Activated naive CD8-positive, alpha-beta T cell treated with anti-CD3 and anti-CD28 coated beads, Interleukin-2, amount 10 ng/mL, durations not matched to agents 7 days and 5 days (primary cell): ENCODE data around the gene AMBN. TPM values are rescaled to one million over a fixed set of nuclear protein-coding genes. Genes with fewer than 3 reads are reported as not detected.

Source experiments
- ATAC-seq: fragments of 150-1000 bp; cut with Tn5 transposase; one replicate; pipeline ENCODE4 v1.10.0; 2021; ENCODE audit warnings: low read depth, moderate library complexity
- POLR2A ChIA-PET: fragments of 350-600 bp; sonication (Branson Sonifier 250); formaldehyde crosslinking; loops from one replicate; lab custom pipeline; 2021; ENCODE audit warnings: antibody characterized with exemption; lab: Charles Lee
- DNase-seq: peaks from one replicate; pipeline ENCODE4 v3.0.0; 2021
- H3K27ac Mint-ChIP-seq: one replicate; pipeline ENCODE4 v1.8.0; 2022; ENCODE audit warnings: mild to moderate bottlenecking, mixed read lengths
- H3K27me3 Mint-ChIP-seq: one replicate; pipeline ENCODE4 v1.8.0; 2022; ENCODE audit warnings: mild to moderate bottlenecking, moderate library complexity, mixed read lengths
- H3K36me3 Mint-ChIP-seq: one replicate; pipeline ENCODE4 v1.8.0; 2021; ENCODE audit warnings: mild to moderate bottlenecking, mixed read lengths
- H3K4me1 Mint-ChIP-seq: one replicate; pipeline ENCODE4 v1.8.0; 2021; ENCODE audit warnings: mixed read lengths
- H3K4me3 Mint-ChIP-seq: one replicate; pipeline ENCODE4 v1.8.0; 2022; ENCODE audit warnings: mild to moderate bottlenecking, moderate library complexity, mixed read lengths
- H3K9me3 Mint-ChIP-seq: one replicate; pipeline ENCODE4 v1.8.0; 2021; ENCODE audit warnings: mixed read lengths
- total RNA-seq, 2 experiments: library from RNA; stranded (reverse); gene quantifications; one replicate each; pipeline ENCODE4 v1.2.3, GENCODE V29; 2021

Gene AMBN, protein sequence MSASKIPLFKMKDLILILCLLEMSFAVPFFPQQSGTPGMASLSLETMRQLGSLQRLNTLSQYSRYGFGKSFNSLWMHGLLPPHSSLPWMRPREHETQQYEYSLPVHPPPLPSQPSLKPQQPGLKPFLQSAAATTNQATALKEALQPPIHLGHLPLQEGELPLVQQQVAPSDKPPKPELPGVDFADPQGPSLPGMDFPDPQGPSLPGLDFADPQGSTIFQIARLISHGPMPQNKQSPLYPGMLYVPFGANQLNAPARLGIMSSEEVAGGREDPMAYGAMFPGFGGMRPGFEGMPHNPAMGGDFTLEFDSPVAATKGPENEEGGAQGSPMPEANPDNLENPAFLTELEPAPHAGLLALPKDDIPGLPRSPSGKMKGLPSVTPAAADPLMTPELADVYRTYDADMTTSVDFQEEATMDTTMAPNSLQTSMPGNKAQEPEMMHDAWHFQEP
- not detected for total RNA-seq

DNA sequence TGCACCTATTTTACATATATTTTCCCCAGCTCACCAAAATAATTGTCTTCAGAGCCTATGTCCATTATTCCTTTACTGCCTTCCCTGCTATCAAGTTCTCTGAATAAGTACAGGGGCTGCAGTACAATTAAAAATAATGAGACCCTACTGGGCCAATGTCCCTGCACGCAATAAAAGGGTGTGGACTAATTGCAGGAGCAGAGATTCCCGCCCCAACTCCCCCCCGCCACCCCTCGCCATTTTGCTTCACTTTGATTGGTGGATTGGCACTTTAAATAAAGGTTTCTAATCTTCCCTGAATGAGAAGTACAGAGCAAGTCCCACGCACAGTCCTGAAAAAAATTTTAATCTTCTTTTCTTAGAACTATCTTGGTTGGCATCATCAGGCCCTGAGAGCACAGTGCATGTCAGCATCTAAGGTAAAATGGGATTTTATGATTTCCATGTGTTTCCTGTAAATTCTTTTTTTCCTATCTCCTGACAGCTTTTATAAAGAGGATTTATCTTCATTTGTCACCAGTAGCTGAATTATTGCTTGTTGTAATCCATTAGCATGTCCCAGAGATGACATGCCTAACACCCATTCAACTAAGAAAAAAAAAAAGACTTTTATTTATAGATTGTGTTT is at the start of gene AMBN:
Gene AMBN, plus strand, starts transcription at position 302 of the 628 bp plus-strand sequence. Its CDS starts 103 bp downstream, at position 405.
- no peaks in the 10 kb centered on the region for H3K9me3 Mint-ChIP-seq
- no peak within 1 kb of the TSS for H3K4me3 Mint-ChIP-seq
- no peak within 1 kb of the TSS for H3K27ac Mint-ChIP-seq
- no peaks in the 10 kb centered on the region for H3K36me3 Mint-ChIP-seq
- DNase-seq = no peak
- ATAC-seq = no peak
- H3K4me1 Mint-ChIP-seq = no peaks in the 10 kb centered on the region
- H3K27me3 Mint-ChIP-seq = no peaks in the 10 kb centered on the region
- POLR2A ChIA-PET = no interaction called here

DNA sequence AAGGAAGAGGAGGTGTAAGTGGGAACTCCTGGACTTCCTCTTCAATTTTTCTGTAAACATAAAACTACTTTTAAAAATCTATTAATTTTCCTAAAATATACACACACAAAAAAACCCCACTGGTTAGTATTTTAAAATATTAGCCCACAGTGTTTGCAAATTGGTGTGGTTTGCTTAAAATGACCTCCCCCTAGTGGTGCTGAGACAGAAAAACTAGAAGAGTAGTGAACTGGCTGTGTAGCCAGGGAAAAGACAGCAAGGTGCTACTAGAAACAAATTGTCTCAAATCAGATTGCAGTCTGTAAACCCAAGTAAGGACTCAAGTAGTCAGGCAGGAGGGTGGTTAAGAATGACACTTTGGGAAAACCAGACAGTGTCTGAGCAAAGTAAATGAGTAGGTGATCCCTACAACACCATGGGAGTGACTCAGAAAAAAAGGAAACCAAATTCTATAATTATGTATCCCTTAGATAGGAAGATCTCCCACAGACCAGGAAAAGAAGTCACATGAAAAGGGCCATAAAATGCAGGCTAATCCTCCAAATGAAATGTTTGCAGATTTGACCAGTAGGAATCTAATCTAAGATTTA is 47.7 kb upstream of the AMBN start:
- DNase-seq (no peak), ATAC-seq (no peak)
- no peaks in the 10 kb centered on the region for H3K27me3 Mint-ChIP-seq
- no peaks in the 10 kb centered on the region for H3K9me3 Mint-ChIP-seq
- H3K27ac Mint-ChIP-seq = no peak overlapping the region
- no peaks in the 10 kb centered on the region for H3K36me3 Mint-ChIP-seq
- POLR2A ChIA-PET = no interaction called here
- H3K4me1 Mint-ChIP-seq = no peaks in the 10 kb centered on the region
- no peak overlapping the region for H3K4me3 Mint-ChIP-seq

DNA sequence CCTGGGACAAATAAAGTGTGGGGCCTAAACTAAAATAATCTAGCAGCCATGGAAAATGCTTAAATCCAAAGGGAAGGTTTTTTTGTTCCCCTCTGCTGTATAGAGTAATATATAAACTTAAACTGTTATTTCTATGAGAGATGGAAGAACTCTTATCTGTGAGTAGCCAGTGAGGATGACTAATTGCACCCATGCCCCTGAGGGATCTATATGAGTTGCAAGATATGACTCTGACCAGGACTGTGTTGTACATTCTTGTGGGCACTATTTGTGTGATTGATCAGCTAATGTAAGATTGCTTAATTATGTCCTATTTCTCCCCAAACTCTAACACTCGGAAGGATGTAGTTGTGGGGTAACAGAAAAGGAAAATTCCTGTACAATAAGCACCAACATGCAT is 35.2 kb upstream of the AMBN start:
- Mint-ChIP-seq H3K27ac (no peak overlapping the region), H3K27me3 (peaks cover 6% of the 10 kb centered on the region), H3K9me3 (peaks cover 2% of the 10 kb centered on the region), H3K4me3 (no peak overlapping the region), H3K36me3 (no peaks in the 10 kb centered on the region), H3K4me1 (peaks cover 5% of the 10 kb centered on the region)
- ATAC-seq (no peak), DNase-seq (no peak)
- POLR2A ChIA-PET = no interaction called here

DNA sequence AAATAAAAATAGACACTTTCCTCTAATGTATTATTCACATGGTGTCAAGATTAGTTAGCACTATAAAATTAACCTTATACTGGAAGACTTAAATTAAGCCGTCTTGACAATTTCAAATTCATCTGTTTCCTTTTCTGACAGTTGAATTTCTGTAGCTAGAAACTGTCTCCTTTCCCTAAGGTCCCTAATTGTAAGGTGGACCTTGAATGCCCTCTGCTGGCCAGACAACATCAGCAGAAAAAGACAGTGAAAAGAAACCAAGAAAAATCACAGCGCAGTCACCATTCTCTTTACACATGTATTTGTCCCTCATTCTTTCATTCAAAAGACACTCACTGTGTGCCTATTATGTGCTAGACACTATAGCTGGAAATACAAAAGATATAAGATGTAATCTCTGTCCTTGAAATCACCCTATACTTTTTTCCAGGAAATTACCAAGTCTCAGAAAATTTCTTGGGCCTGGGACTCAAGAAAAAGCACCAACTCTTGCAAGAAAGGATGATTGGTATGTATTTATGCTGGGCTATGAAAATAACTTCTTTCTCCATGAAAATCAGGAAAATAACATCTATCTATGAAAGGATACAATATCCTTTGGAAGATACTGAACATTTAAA is 32.7 kb upstream of the AMBN start:
- peaks cover 5% of the 10 kb centered on the region for H3K4me1 Mint-ChIP-seq
- DNase-seq = no peak
- no peak for ATAC-seq
- H3K4me3 Mint-ChIP-seq = no peak overlapping the region
- H3K9me3 Mint-ChIP-seq = no peaks in the 10 kb centered on the region
- peaks cover 2% of the 10 kb centered on the region for H3K27me3 Mint-ChIP-seq
- H3K36me3 Mint-ChIP-seq = no peaks in the 10 kb centered on the region
- H3K27ac Mint-ChIP-seq = no peak overlapping the region
- POLR2A ChIA-PET = no interaction called here

DNA sequence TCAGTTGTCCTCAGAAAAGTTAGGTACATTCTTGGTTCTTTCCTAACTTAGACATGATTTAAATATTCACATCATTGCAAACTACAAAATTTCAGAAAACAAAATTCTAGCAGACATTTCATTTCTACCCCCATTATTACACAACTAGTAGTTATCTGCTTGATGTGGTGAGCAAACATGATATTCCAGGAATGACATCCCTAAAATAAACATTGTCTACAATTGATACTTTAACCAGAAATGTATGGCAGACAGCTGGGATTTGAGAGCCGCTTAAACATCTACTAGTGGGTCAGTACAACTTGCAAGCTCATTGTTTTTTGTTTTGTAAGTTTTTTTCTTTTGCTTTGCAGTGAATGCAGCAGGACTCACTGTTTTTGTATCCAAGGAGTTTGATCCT is 32.1 kb upstream of the AMBN start:
- Mint-ChIP-seq H3K4me3 (no peak overlapping the region), H3K27ac (no peak overlapping the region), H3K36me3 (no peaks in the 10 kb centered on the region), H3K9me3 (no peaks in the 10 kb centered on the region), H3K27me3 (peaks cover 2% of the 10 kb centered on the region), H3K4me1 (peaks cover 5% of the 10 kb centered on the region)
- DNase-seq (no peak), ATAC-seq (no peak)
- POLR2A ChIA-PET = no interaction called here

DNA sequence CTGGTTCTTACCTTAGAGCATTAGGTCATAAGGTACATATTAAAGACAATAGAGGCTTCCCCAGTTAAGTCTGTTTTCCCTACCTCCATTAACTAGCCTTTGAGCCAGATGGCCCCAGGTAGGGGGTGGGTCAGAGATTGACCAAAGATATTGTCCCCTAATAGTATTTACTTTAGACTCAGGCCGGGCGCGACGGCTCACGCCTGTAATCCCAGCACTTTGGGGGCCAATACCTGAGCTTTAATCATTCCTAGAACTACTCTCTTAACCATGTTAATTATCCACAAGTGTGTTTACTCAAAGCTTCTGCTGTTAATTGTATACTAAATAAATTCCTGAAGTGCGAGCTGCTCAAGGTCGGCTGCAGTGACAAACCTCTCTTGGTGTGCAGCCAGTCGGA is 28.0 kb upstream of the AMBN start:
- H3K27me3 Mint-ChIP-seq = peaks cover 6% of the 10 kb centered on the region
- H3K36me3 Mint-ChIP-seq = no peaks in the 10 kb centered on the region
- ATAC-seq (no peak), DNase-seq (no peak)
- no peak overlapping the region for H3K4me3 Mint-ChIP-seq
- no peaks in the 10 kb centered on the region for H3K4me1 Mint-ChIP-seq
- no peaks in the 10 kb centered on the region for H3K9me3 Mint-ChIP-seq
- POLR2A ChIA-PET = no interaction called here
- no peak overlapping the region for H3K27ac Mint-ChIP-seq

DNA sequence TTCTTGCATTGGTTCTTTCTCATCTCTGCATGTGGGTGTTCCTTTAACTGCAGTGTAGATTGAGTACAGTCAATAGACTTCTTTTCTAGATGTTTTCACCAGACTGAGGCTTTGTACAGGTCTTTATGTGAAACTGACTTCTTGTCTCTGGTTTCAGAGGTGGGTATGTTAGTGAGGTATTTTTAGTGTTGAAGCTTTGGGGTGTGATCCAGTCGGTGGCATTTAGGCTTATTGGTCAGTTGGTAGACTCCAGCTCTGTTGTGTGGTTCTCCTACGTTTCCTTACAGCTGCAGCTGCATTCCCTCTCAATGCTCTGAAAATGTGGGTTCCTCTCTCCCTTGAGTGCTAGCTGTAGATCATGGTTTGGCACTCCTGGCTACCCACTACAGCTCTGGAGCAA is 21.3 kb upstream of the AMBN start:
- no peaks in the 10 kb centered on the region for H3K4me1 Mint-ChIP-seq
- no peak overlapping the region for H3K27ac Mint-ChIP-seq
- ATAC-seq = no peak
- no peaks in the 10 kb centered on the region for H3K36me3 Mint-ChIP-seq
- H3K9me3 Mint-ChIP-seq = no peaks in the 10 kb centered on the region
- no peak overlapping the region for H3K4me3 Mint-ChIP-seq
- H3K27me3 Mint-ChIP-seq = peaks cover 11% of the 10 kb centered on the region
- POLR2A ChIA-PET = no interaction called here
- DNase-seq = no peak

DNA sequence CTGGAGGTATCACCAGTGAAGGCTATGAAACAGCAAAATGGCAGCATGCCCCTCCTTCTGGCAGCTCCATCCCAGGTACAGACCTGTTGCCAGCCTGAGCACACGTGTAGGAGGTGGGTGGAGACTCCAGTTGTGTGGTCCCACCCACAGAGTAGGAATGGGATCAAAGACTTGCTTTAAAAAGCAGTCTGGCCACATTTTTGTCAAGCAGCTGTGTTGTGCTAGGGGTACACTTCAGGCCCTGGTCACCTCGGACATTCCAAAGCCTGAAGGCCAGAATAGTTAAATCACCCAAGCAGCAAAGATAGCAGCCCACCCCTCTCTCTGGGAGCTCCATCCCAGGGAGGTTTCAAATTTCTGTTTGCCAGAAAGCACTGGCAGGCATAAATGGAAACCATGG is 20.3 kb upstream of the AMBN start:
- no peak for DNase-seq
- H3K4me1 Mint-ChIP-seq = no peaks in the 10 kb centered on the region
- POLR2A ChIA-PET = no interaction called here
- H3K4me3 Mint-ChIP-seq = no peak overlapping the region
- H3K36me3 Mint-ChIP-seq = no peaks in the 10 kb centered on the region
- no peak overlapping the region for H3K27ac Mint-ChIP-seq
- H3K27me3 Mint-ChIP-seq = peaks cover 11% of the 10 kb centered on the region
- H3K9me3 Mint-ChIP-seq = no peaks in the 10 kb centered on the region
- no peak for ATAC-seq

DNA sequence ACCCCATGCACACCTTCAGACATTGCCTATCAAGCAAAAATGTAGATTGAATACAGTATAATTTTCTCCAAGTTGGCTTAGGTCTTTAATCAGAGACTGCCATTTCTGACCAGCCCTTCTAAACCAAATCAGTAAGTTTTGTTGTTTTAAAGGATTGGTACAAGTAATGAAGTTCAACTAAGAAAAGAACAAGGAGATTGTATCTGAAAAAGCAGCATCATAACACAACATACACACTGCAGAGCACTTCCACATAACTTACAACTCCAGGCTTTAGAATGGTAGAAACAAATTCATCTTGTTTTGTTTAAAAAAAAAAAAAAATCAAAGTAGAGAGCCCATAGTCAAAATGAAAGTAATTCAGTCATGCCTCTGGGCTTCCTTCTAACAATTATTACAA is 16.1 kb upstream of the AMBN start:
- H3K4me3 Mint-ChIP-seq = no peak overlapping the region
- H3K27ac Mint-ChIP-seq = no peak overlapping the region
- no peak for ATAC-seq
- H3K9me3 Mint-ChIP-seq = no peaks in the 10 kb centered on the region
- POLR2A ChIA-PET = no interaction called here
- no peaks in the 10 kb centered on the region for H3K36me3 Mint-ChIP-seq
- peaks cover 3% of the 10 kb centered on the region for H3K27me3 Mint-ChIP-seq
- DNase-seq = no peak
- no peaks in the 10 kb centered on the region for H3K4me1 Mint-ChIP-seq

DNA sequence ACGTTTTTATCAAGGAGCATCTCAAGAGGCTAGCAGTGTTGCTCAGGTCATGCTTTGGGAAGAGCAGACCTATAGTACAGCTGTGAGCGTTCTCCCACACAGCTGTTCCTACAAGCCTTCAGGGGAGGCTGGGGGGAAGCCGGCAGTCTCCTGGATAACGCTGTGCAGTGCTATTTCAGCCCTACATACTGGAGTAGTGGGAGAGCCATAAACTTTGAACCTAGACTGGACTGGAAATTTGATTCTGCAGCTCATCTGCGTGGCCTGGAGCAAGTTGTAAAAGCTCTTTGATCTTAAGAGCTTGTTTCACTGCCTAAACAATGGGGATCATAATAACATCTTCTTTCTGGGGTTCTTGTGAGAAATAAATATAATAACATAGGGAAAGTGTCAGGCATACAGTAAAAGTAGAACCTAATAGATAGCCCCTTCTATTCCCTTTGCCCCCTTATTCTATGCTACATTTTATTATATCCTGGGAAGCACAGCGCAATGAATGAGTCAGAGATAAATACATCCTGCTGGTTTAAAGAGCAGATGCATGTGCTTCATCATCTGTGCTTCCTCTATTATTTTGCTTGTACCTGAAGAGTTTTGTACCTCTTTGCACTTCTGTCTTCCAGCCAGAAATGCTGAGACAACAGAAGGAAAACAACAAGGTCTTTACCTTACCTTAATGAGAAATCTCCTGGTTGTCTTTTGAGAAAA is 14.7 kb upstream of the AMBN start:
- Mint-ChIP-seq H3K4me3 (no peak overlapping the region), H3K4me1 (no peaks in the 10 kb centered on the region), H3K36me3 (no peaks in the 10 kb centered on the region), H3K27me3 (peaks cover 2% of the 10 kb centered on the region), H3K9me3 (no peaks in the 10 kb centered on the region), H3K27ac (no peak overlapping the region)
- DNase-seq (no peak), ATAC-seq (no peak)
- POLR2A ChIA-PET = no interaction called here

DNA sequence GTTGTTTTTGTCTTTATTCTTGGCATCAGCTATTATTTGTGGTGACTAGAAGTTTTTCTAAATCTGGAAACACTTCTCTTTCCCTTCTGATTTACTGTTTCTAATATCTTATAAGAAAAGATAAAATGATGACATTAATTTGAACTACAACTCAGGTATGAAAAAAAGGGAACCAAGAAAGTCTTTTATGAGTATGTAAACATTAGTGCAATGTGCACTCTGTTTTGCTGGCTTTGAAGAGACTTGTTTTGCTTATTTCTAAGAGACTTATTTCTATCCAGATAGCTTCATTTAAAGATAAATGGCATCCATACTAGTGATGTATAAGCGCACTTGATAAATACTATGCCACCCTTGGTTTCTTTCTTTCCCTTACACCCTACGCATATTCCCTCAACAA is 10.1 kb upstream of the AMBN start:
- H3K27ac Mint-ChIP-seq = no peak overlapping the region
- no peaks in the 10 kb centered on the region for H3K36me3 Mint-ChIP-seq
- POLR2A ChIA-PET = no interaction called here

DNA sequence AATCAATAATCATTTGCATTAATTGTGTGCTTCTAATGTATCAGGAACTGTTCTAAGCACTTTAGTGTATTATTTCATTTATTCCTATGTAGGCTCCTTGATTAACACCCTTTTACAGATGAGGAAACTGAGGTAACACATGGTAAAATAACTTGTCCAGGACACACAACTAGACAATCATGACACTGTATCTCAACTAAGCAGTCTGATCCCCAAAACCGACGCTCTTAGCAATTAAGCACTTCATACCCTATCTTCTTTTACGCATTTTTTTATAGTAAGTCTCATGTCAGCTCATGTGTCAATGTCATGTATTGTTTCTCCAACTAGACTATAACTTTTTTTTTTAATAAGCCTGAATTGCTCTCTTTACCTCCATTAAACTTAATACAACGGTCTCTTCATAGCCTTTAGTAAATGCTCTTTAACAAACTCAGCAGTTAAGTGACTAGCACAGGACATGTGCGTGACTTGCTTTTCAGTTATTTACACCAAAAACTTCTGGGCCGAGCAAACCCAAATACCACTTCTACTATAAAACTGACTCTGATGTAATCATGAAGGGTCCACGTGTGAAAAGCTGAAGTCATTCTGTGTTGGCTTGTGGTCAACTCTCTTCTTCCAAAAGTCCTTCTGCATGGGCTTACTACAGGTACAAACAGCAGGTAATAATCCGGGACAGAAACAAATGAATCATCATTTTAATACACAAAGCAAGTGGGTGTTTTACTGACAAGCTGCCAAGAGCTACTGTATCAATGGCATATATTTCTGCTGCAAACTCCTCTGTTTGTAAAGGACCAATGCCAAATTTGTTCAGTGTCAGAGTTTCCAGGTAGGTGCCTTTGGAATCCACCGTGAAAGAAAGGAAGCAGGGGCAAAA is 7.9 kb upstream of the AMBN start:
- POLR2A ChIA-PET = no interaction called here
- Mint-ChIP-seq H3K36me3 (no peaks in the 10 kb centered on the region), H3K9me3 (no peaks in the 10 kb centered on the region), H3K27me3 (no peaks in the 10 kb centered on the region), H3K27ac (no peak overlapping the region), H3K4me1 (no peaks in the 10 kb centered on the region), H3K4me3 (no peak overlapping the region)
- DNase-seq (no peak), ATAC-seq (no peak)

More for the DNA sequence above, 10.1 kb upstream of the AMBN start:
- ATAC-seq = no peak
- Mint-ChIP-seq H3K27me3 (peaks cover 2% of the 10 kb centered on the region), H3K4me3 (no peak overlapping the region), H3K4me1 (no peaks in the 10 kb centered on the region), H3K9me3 (no peaks in the 10 kb centered on the region)
- DNase-seq = no peak
